HG02973 (cell line): ENCODE measurements around the gene KLHL17.
"Not testable (repeated sequence)": the region's sequence is repeated elsewhere in the genome, so short reads cannot be mapped to it uniquely, and the experiment has no call there.

Experiments used
- ATAC-seq: cut with Tn5 transposase; IDR thresholded peaks from one replicate; pipeline ENCODE4 v1.9.1; 2021; ENCODE audit warnings: moderate library complexity; ENCODE audit not compliant: unreplicated experiment

Gene KLHL17

GRCh38 chr1:966135-966703, 5.8 kb downstream of the KLHL17 start, which contains the start of gene PLEKHN1:
Gene PLEKHN1 (plus strand): TSS chr1:966482. CDS start chr1:966532, 50 bp downstream.
- ATAC-seq = no peak

GRCh38 chr1:966704-967300, 6.4 kb downstream of the KLHL17 start:
- peak; percentile 44 for ATAC-seq

- ATAC-seq = no peak
Observed at GRCh38 chr1:967466-968343, 7.3 kb downstream of the KLHL17 start.

GRCh38 chr1:969260-969855, 9.0 kb downstream of the KLHL17 start:
- ATAC-seq = no peak

- no peak for ATAC-seq
Observed at GRCh38 chr1:970242-970972, 10.0 kb downstream of the KLHL17 start.

GRCh38 chr1:970973-971730, 10.8 kb downstream of the KLHL17 start:
- ATAC-seq = no peak

- ATAC-seq = no peak
Observed at GRCh38 chr1:971751-972506, 11.5 kb downstream of the KLHL17 start.

GRCh38 chr1:972726-973458, 12.5 kb downstream of the KLHL17 start:
- no peak for ATAC-seq

GRCh38 chr1:973459-974292, 13.3 kb downstream of the KLHL17 start:
- no peak for ATAC-seq

GRCh38 chr1:974293-974640, 13.9 kb downstream of the KLHL17 start:
- ATAC-seq = no peak

GRCh38 chr1:974687-975328, 14.4 kb downstream of the KLHL17 start:
- no peak for ATAC-seq

- ATAC-seq = no peak
Observed at GRCh38 chr1:975365-975764, 15.0 kb downstream of the KLHL17 start.

GRCh38 chr1:975896-976683, 15.7 kb downstream of the KLHL17 start:
- no peak for ATAC-seq

GRCh38 chr1:976791-977190, 16.4 kb downstream of the KLHL17 start:
- not testable (repeated sequence) for ATAC-seq

- no peak for ATAC-seq
Observed at GRCh38 chr1:978069-978834, 17.9 kb downstream of the KLHL17 start.
